Lung (tissue), 12 donors: Measurements from ENCODE around the gene DCAKD. TPM values are rescaled to one million over a fixed set of nuclear protein-coding genes. Genes with fewer than 3 reads are reported as not detected.

Experiments used
- ATAC-seq: fragments of 200-7000 bp; cut with Tn5 transposase; one replicate; pipeline ENCODE4 v1.9.1; 2020; ENCODE audit warnings: moderate number of reproducible peaks; ENCODE audit not compliant: insufficient read depth, low FRiP score
- DNase-seq, 3 donors: peaks; one replicate each; pipeline ENCODE4 v3.0.0-alpha.2; 2013 to 2017
- H3K27ac ChIP-seq, 2 donors: one replicate each; pipeline ENCODE4 v1.5.1; 2013; ENCODE audit warnings: mild to moderate bottlenecking in 2 of 2, moderate library complexity in 2 of 2, control low read depth in 1 of 2, inconsistent platforms in 1 of 2, low read depth in 1 of 2, low read length in 1 of 2
- H3K27me3 ChIP-seq, 3 donors: one replicate each; pipeline ENCODE4 v1.5.1; 2013; ENCODE audit warnings: low read length in 2 of 3; ENCODE audit not compliant: control insufficient read depth in 3 of 3, insufficient read depth in 3 of 3
- H3K36me3 ChIP-seq, 4 donors: one replicate each; pipeline ENCODE4 v1.5.1; 2013; ENCODE audit warnings: low read length in 4 of 4, mild to moderate bottlenecking in 1 of 4, moderate library complexity in 1 of 4; ENCODE audit not compliant: control insufficient read depth in 4 of 4, insufficient read depth in 4 of 4
- H3K4me1 ChIP-seq, 5 donors: one replicate each; pipeline ENCODE4 v1.5.1; 2013; ENCODE audit warnings: low read length in 5 of 5, mild to moderate bottlenecking in 2 of 5, moderate library complexity in 1 of 5; ENCODE audit not compliant: control insufficient read depth in 5 of 5, insufficient read depth in 5 of 5
- H3K4me3 ChIP-seq: one replicate; pipeline ENCODE4 v1.5.1; 2013; ENCODE audit warnings: mild to moderate bottlenecking, control low read depth, moderate library complexity
- H3K9ac ChIP-seq, 2 donors: one replicate each; pipeline ENCODE4 v1.5.1; 2013; ENCODE audit warnings: low read length in 2 of 2, control low read depth in 1 of 2; ENCODE audit not compliant: insufficient read depth in 1 of 2
- H3K9me3 ChIP-seq, 4 donors: one replicate each; pipeline ENCODE4 v1.5.1; 2013; ENCODE audit warnings: low read length in 3 of 4, mild to moderate bottlenecking in 1 of 4, moderate library complexity in 1 of 4; ENCODE audit not compliant: control insufficient read depth in 4 of 4, insufficient read depth in 3 of 4
- CTCF ChIP-seq: IDR thresholded peaks from 2 replicates; pipeline ENCODE4 v1.5.1; 2012; ENCODE audit warnings: mild to moderate bottlenecking; ENCODE audit errors: control extremely low read depth, extremely low read depth
- WGBS, 2 donors: extraction: QIAGEN DNeasy Blood & Tissue Kit; methylation state at CpG; one replicate each; pipeline ENCODE4 v1.1.7; 2013; 5-methylcytosine and 5-hydroxymethylcytosine counted together
- polyA plus RNA-seq, 2 donors: library from polyadenylated mRNA; stranded (reverse); fragments of 200-250 nt; gene quantifications; one replicate each; pipeline ENCODE4 v1.2.1, GENCODE V29; 2013
- total RNA-seq, 2 donors: library from RNA; depleted of rRNA in 1 of 2; stranded (reverse); fragments of >200 nt in 1 of 2; gene quantifications; one replicate each; pipeline ENCODE4 v1.2.1, GENCODE V29; 2014 to 2021
- donor health status: control.
- donor health status: control.
- donor health status: Bipolar disorder and iron deficiency.
- donor health status: healthy.
- donor health status: DM: yes; HTN: yes; CAD: no.

DCAKD gene
- total and polyA plus RNA-seq, 4 donors = 11.8 to 28.8 (median 20.2) TPM

GRCh38 chr17:45081047-45081703 lies 29.7 kb upstream of the DCAKD start:
- H3K9me3 ChIP-seq = no peaks in the 10 kb centered on the region
- H3K36me3 ChIP-seq = peaks cover 15 to 24% (median 20%) of the 10 kb centered on the region in 4 donors
- peak overlapping the region in 1 of 2 donors; percentile 14 for H3K27ac ChIP-seq
- H3K27me3 ChIP-seq = no peaks in the 10 kb centered on the region
- no peak for ATAC-seq
- H3K4me1 ChIP-seq = peaks cover 0 to 2% (median 0%) of the 10 kb centered on the region in 5 donors
- DNase-seq = no peak
- TF ChIP-seq CTCF = no peak
- no peak overlapping the region for H3K9ac ChIP-seq
- no peak overlapping the region for H3K4me3 ChIP-seq
- 85 to 94% methylated on average over 6 of the region's 6 CpGs for WGBS, 2 donors

DNA sequence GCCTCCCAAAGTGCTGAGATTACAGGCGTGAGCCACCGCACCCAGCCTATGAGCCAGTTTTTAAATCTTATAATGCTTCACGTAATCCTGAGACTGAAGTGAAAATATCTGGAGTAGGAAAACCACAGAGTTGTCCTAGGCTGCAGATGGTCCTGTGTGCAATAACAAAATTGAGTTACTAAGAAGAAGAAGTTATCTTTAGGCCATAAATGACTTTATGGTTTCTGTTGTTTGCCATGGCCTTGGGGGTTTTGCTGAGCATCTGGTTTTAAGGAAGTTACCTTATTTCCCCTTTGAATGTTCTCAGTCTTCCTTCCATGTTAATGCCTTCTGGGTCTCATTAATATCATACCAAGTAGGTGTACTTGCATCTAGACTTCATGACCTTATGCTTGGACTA lies 26.2 kb upstream of the DCAKD start:
- DNase-seq (no peak), ATAC-seq (no peak)
- H3K9me3 ChIP-seq = no peaks in the 10 kb centered on the region
- TF ChIP-seq CTCF = no peak
- H3K27me3 ChIP-seq = no peaks in the 10 kb centered on the region
- no peak overlapping the region for H3K9ac ChIP-seq
- no peak overlapping the region for H3K4me3 ChIP-seq
- no peak overlapping the region for H3K27ac ChIP-seq
- WGBS, 2 donors = 39 to 70% methylated on average over 3 of the region's 3 CpGs
- peaks cover 7 to 19% (median 13%) of the 10 kb centered on the region in 4 donors for H3K36me3 ChIP-seq
- peaks cover 0 to 2% (median 0%) of the 10 kb centered on the region in 5 donors for H3K4me1 ChIP-seq

GRCh38 chr17:45073414-45074070 lies 22.1 kb upstream of the DCAKD start:
- H3K27me3 ChIP-seq = no peaks in the 10 kb centered on the region
- H3K27ac ChIP-seq = no peak overlapping the region
- no peaks in the 10 kb centered on the region for H3K9me3 ChIP-seq
- no peak overlapping the region for H3K9ac ChIP-seq
- DNase-seq (peak; percentile 27 to 69 (median 64)), ATAC-seq (peak; percentile 34)
- TF ChIP-seq CTCF = no peak
- peaks cover 0 to 3% (median 0%) of the 10 kb centered on the region in 5 donors for H3K4me1 ChIP-seq
- H3K36me3 ChIP-seq = peaks cover 8 to 15% (median 10%) of the 10 kb centered on the region in 4 donors
- 45 to 65% methylated on average over 5 of the region's 5 CpGs for WGBS, 2 donors
- no peak overlapping the region for H3K4me3 ChIP-seq
